Gastroesophageal sphincter (tissue), 3 donors: ENCODE results near the gene TPRN.

Source experiments
- CTCF ChIP-seq, 4 experiments: fragments of 200-600 bp in 2 of 4; fragments of 450-650 bp in 2 of 4; sonication (generic) in 1 of 4; IDR thresholded peaks; one replicate each; pipeline ENCODE4 v1.5.1; 2017 to 2019; ENCODE audit warnings: antibody characterized with exemption in 4 of 4, mild to moderate bottlenecking in 2 of 4, moderate library complexity in 2 of 4
- EP300 ChIP-seq: sonication (generic); formaldehyde crosslinking; IDR thresholded peaks from one replicate; pipeline ENCODE4 v1.6.1; 2017; ENCODE audit warnings: antibody characterized with exemption, mild to moderate bottlenecking
- POLR2A ChIP-seq, 2 donors: fragments of 450-650 bp; IDR thresholded peaks; one replicate each; pipeline ENCODE4 v1.6.1; 2017; ENCODE audit warnings: antibody characterized with exemption in 2 of 2, mild to moderate bottlenecking in 2 of 2, moderate library complexity in 1 of 2
- POLR2AphosphoS5 ChIP-seq: sonication (generic); formaldehyde crosslinking; IDR thresholded peaks from one replicate; pipeline ENCODE4 v1.6.1; 2017; ENCODE audit warnings: antibody characterized with exemption

DNA sequence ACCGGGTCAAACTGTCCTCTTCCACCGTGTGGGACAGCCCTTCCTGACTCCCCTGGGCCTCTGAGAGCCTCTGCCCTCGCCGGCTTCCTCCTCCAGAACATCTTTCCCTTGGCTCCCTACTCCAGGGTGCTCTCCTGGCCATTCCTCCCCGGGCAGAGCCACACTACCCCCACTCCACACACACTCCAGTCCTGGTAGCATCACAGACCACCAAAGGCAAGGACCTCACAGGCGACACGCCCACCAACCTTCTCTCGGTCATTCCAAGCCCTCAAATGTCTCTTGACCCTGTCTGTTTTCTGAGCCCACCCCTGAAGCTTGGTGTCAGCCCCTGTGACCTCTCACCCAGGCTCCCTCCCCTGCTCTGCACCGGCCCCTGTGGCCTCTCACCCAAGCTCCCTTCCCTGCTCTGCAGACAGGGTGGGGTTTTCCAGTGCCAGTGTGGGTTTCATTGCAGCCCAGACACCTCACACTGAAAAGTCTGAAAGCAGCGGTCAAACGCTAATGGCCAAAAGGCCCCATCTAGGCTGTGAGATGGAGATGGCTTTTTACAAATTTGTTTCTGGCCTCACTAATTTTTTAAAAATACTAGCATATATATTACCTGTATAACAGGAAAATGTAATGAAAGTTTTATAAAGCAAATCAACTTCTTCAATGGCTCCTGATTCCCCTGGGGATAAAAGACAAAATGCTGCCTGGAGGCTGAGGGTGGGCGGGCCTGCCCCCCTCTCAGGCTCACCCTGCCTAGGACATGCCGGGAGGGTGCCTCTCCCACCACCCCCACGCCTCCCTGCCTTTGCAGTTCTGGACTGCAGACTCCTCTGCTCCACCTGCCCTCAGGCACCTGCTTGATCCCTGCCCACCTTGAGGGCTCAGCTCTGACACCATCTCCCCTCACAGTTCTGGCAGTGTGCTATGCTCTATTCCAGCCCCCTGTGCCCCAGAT is 41.2 kb downstream of the TPRN start:
- TF ChIP-seq EP300 (no peak), POLR2A (IDR thresholded peaks at IDR 0.05) (no peak), CTCF (IDR thresholded peaks at IDR 0.05) (no peak), POLR2AphosphoS5 (no peak)
